Stimulated activated CD4-positive, alpha-beta T cell treated with anti-CD3 and anti-CD28 coated beads, Interleukin-15, amount 100 ng/mL, for 1 hour (primary cell): ENCODE data around the gene HBM.
"Not testable (repeated sequence)": the region's sequence is repeated elsewhere in the genome, so short reads cannot be mapped to it uniquely, and the experiment has no call there.

Experiments
- DNase-seq, 2 donors: peaks; one replicate each; pipeline ENCODE4 v3.0.0-alpha.2; 2020; ENCODE audit warnings: low read depth in 1 of 2, low spot score in 1 of 2

Gene HBM

DNA sequence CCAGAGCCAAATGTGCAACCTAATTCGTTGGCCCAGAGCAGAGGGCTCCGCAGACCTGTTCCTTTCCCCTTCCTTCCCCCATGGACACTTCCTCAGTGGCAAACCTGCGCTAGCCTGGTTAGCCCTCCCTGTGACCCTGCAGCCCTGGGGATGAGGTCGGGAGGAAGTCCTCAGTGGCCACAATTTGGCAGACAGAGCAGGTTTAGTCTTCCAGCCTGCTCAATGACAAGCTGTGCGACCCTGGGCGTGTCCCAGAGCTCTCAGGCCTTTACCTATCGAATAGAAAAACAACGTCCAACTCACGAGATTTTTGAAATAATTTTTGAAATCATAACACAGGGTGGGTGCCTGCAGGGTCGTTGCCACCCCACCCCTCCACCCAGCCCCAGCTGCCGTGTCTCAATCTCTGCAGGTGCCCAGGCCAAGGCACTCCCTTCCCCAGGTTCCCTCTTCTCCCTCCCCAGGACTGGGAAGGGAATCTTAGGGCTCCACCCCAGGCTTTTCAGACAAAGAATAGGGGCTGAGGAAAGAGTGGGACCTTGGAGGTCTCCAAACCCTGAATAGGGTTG, 1.4 kb downstream of the HBM start:
- DNase-seq = no peak

GRCh38 chr16:168424-168823, 2.6 kb downstream of the HBM start:
- DNase-seq = no peak

- no peak for DNase-seq
These were observed 3.2 kb downstream of the HBM start for GRCh38 chr16:169014-169413.

- DNase-seq = not testable (repeated sequence)
These were observed 4.3 kb downstream of the HBM start for GRCh38 chr16:170088-170507.

- DNase-seq = no peak
These were observed 5.0 kb downstream of the HBM start for GRCh38 chr16:170788-171187.

GRCh38 chr16:172374-172941, 6.7 kb downstream of the HBM start, which contains the start of gene HBA2:
Gene HBA2, plus strand, starts transcription at chr16:172876. Its CDS starts 37 bp downstream, at chr16:172913.
- DNase-seq = not testable (repeated sequence)

- not testable (repeated sequence) for DNase-seq
These were observed 7.6 kb downstream of the HBM start for GRCh38 chr16:173211-173854.

DNA sequence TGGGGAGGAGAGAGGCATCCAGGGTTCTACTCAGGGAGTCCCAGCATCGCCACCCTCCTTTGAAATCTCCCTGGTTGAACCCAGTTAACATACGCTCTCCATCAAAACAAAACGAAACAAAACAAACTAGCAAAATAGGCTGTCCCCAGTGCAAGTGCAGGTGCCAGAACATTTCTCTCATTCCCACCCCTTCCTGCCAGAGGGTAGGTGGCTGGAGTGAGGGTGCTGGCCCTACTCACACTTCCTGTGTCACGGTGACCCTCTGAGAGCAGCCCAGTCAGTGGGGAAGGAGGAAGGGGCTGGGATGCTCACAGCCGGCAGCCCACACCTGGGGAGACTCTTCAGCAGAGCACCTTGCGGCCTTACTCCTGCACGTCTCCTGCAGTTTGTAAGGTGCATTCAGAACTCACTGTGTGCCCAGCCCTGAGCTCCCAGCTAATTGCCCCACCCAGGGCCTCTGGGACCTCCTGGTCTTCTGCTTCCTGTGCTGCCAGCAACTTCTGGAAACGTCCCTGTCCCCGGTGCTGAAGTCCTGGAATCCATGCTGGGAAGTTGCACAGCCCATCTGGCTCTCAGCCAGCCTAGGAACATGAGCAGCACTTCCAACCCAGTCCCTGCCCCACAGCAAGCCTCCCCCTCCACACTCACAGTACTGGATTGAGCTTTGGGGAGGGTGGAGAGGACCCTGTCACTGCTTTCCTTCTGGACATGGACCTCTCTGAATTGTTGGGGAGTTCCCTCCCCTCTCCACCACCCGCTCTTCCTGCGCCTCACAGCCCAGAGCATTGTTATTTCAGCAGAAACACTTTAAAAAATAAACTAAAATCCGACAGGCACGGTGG, 8.4 kb downstream of the HBM start:
- not testable (repeated sequence) for DNase-seq

- DNase-seq = no peak
These were observed 9.5 kb downstream of the HBM start for GRCh38 chr16:175011-175949.

DNA sequence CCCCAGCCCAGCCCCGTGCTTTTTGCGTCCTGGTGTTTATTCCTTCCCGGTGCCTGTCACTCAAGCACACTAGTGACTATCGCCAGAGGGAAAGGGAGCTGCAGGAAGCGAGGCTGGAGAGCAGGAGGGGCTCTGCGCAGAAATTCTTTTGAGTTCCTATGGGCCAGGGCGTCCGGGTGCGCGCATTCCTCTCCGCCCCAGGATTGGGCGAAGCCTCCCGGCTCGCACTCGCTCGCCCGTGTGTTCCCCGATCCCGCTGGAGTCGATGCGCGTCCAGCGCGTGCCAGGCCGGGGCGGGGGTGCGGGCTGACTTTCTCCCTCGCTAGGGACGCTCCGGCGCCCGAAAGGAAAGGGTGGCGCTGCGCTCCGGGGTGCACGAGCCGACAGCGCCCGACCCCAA, 10.2 kb downstream of the HBM start:
- DNase-seq = not testable (repeated sequence)

GRCh38 chr16:176477-177382, 11.0 kb downstream of the HBM start, which contains the start of gene HBA1:
Gene HBA1, plus strand, starts transcription at chr16:176680. Its CDS starts 37 bp downstream, at chr16:176717.
- not testable (repeated sequence) for DNase-seq

- no peak for DNase-seq
These were observed 11.6 kb downstream of the HBM start for GRCh38 chr16:177394-177822.

GRCh38 chr16:177981-178667, 12.3 kb downstream of the HBM start:
- no peak for DNase-seq

- no peak for DNase-seq
These were observed 12.9 kb downstream of the HBM start for GRCh38 chr16:178668-179015.

DNA sequence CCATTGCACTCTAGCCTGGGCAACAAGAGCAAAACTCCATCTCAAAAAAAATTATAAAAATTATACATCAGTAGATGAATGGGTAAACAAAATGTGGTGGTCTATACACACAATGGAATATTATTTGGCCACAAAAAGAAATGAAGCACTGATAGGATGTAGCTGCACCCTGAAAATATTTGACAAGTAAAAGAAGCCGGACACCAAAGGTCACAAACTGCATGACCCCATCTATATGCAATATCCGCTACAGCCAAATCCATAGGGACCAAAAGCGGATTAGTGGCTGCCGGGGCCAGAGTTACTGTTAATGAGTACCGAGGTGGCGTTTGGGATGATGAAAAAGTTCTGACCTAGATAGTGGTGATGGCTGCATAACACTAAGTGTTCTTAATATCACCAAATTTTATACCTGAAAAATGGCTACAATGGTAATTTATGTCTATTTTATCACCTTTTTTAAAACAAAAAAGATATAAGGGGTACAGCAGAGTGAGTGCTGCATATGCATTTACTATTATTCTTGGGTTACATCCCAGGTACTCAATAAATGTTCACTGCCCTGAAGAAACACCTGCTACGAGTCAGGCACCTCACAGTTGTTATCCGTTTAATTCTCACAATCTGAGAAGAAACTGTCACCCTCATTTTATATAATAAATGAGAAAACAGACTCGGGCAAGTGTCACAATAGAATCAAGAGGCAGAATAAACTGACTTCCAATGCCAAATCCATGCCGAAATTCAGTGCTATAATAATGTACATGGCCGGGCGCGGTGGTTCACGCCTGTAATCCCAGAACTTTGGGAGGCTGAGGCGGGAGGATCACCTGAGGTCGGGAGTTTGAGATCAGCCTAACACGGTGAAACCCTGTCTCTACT, 13.7 kb downstream of the HBM start:
- no peak for DNase-seq

GRCh38 chr16:180101-180675, 14.4 kb downstream of the HBM start, which contains the start of gene HBQ1:
Gene HBQ1, plus strand, starts transcription at chr16:180459. Its CDS starts 28 bp downstream, at chr16:180487.
- peak in 1 of 2 donors; percentile 38 for DNase-seq
